Gastrocnemius medialis (tissue), 4 donors: Measurements from ENCODE around the gene ZNF689.

Source experiments
- CTCF ChIP-seq, 5 experiments: fragments of 450-650 bp in 3 of 5; fragments of 200-600 bp in 2 of 5; sonication (generic) in 2 of 5; IDR thresholded peaks in 4 of 5; conservative IDR thresholded peaks in 1 of 5; 1 replicate in 4 of 5; 2 replicates in 1 of 5; pipeline ENCODE4 v1.5.1; 2016 to 2019; ENCODE audit warnings: antibody characterized with exemption in 5 of 5, mild to moderate bottlenecking in 3 of 5, moderate library complexity in 3 of 5
- POLR2A ChIP-seq, 2 donors: fragments of 450-650 bp; IDR thresholded peaks; one replicate each; pipeline ENCODE4 v1.6.1; 2017; ENCODE audit warnings: antibody characterized with exemption in 2 of 2, mild to moderate bottlenecking in 2 of 2, moderate library complexity in 2 of 2

GRCh38 chr16:30567160-30567990, 42.8 kb downstream of the ZNF689 start:
- TF ChIP-seq CTCF (IDR thresholded peaks at IDR 0.05 in 4 of 5, conservative IDR thresholded peaks at IDR 0.05 in 1 of 5), result no peak
- TF ChIP-seq POLR2A (IDR thresholded peaks at IDR 0.05), result no peak
